Adipocyte (in vitro differentiated cells): ENCODE results near the gene SSTR3.

Experiments
- DNase-seq: peaks from one replicate; pipeline ENCODE4 v3.0.0-alpha.2; 2015; ENCODE audit warnings: low read depth
- H3K27me3 ChIP-seq: replicated peaks from 2 replicates; pipeline ENCODE4 v1.7.0; 2013; ENCODE audit warnings: mild to moderate bottlenecking, low read length, moderate library complexity; ENCODE audit not compliant: control insufficient read depth, insufficient read depth
- H3K36me3 ChIP-seq: 2 replicates; pipeline ENCODE4 v1.7.0; 2013; ENCODE audit warnings: low read length, mild to moderate bottlenecking, moderate library complexity; ENCODE audit not compliant: control insufficient read depth, insufficient read depth, severe bottlenecking
- H3K4me1 ChIP-seq: 2 replicates; pipeline ENCODE4 v1.7.0; 2013; ENCODE audit warnings: mild to moderate bottlenecking, low read length, moderate library complexity; ENCODE audit not compliant: control insufficient read depth, insufficient read depth
- H3K4me3 ChIP-seq: 2 replicates; pipeline ENCODE4 v1.7.0; 2013; ENCODE audit warnings: mild to moderate bottlenecking, low read length, moderate library complexity
- H3K9ac ChIP-seq: 2 replicates; pipeline ENCODE4 v1.7.0; 2013; ENCODE audit warnings: mild to moderate bottlenecking, low read length, moderate library complexity
- H3K9me3 ChIP-seq: 2 replicates; pipeline ENCODE4 v1.7.0; 2013; ENCODE audit warnings: mild to moderate bottlenecking, low read length, moderate library complexity; ENCODE audit not compliant: control insufficient read depth

The SSTR3 gene

DNA sequence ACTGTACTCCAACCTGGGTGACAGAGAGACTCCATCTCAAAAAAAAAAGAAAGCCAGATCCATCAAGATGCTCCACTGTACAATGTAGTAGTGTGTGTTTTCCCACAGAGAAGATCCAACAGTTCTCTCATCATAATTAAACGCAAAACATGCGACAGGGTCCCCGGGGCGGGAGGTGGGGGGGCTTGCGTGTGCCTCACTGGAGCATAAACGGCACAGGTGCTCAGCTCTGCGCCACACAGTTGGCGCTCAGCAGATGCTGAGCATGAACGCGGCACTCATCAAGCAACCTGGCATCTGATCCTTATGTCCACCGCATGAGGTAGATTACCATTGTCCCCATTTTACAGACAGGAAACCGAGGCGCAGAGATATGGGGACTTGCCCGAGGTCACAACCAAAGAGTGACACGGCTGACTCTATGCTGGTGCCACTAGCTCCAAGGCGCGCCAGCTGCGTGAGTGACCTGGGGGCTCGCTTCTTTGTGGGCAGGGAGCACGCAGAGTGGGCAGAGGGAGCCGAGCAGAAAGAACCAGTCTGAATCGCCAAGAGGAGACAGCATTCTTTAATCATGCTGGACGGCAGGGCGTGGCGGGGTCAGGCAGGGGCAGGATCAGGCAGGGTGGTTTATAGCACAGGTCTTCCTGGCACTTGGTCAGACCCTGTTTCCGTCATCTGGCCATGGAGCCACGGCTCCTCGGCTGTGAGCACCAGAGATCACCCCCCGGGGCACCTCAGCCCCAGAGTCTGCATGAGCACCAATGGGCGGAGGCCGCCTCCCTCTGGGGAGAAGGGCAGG, 32.5 kb downstream of the SSTR3 start:
- no peak for DNase-seq
- Histone ChIP-seq H3K4me1 (peaks cover 37% of the 10 kb centered on the region), H3K9ac (no peak overlapping the region), H3K4me3 (no peak overlapping the region), H3K36me3 (no peaks in the 10 kb centered on the region), H3K27me3 (no peaks in the 10 kb centered on the region), H3K9me3 (no peaks in the 10 kb centered on the region)

- no peak overlapping the region for H3K9ac ChIP-seq
- H3K9me3 ChIP-seq: no peaks in the 10 kb centered on the region
- no peak for DNase-seq
- no peaks in the 10 kb centered on the region for H3K27me3 ChIP-seq
- no peaks in the 10 kb centered on the region for H3K36me3 ChIP-seq
- H3K4me1 ChIP-seq: peaks cover 42% of the 10 kb centered on the region
- H3K4me3 ChIP-seq: no peak overlapping the region
Measured at GRCh38 chr22:37179126-37179470, 33.2 kb downstream of the SSTR3 start.

DNA sequence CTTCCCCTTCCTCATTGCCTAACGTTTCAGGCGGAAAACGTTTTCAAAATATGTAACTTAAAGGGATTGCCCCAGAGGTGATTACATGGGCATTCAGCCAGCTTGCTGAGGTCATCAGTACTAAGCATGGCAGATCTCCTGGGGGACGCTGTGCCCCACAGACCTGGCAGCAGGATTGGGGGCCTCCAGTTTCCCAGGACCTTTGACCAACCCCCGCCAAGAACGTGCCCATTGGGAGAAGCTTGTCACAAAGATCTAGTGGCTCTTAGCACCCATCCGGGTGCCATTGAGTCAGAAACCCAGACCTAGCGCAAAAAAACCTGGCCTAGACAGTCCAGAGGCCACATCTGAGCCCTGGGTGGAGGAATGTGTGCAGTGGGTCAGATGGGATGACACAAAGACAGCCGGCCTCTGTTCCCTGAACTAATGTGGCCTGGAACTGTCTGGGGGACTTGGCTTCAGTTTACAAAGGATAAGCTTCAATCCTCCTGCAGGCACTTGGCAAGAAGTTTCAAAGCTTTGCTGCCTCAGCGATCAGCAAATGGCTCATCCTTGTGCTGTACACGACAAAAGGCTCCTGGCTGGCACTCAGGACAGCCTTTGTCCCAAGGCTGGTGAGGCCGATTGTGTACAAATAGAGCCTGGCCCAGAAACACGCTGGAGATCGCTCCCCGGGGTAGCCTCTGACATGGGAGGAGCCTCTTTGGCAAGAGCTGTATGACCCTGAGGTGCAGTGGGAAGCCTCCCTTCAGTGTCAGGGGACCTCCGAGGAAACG, 33.7 kb downstream of the SSTR3 start:
- DNase-seq: peak; percentile 30

DNA sequence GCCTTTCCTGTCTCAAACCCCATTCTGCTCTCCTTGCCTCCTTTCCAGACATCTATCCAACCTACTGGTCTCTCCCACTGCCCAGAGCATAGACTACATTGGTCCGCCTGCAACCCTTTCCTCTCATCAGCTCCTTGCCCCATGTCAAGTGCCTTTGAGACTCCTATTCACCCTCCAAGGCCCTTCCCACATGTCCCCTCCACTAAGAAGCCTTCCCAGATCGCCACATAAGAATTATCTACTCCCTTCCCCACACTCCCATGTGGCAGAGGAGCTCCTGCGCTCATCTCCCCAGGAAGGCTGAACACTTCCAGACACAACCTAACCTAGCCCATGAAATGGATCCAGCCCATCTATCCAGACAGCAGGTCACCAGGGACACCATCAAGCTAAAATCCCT, 34.5 kb downstream of the SSTR3 start:
- DNase-seq: no peak
- H3K36me3 ChIP-seq: no peaks in the 10 kb centered on the region
- peaks cover 54% of the 10 kb centered on the region for H3K4me1 ChIP-seq
- H3K4me3 ChIP-seq: no peak overlapping the region
- H3K9ac ChIP-seq: no peak overlapping the region
- H3K27me3 ChIP-seq: no peaks in the 10 kb centered on the region
- no peaks in the 10 kb centered on the region for H3K9me3 ChIP-seq

More for the DNA sequence above, 33.7 kb downstream of the SSTR3 start:
- Histone ChIP-seq H3K36me3 (no peaks in the 10 kb centered on the region), H3K4me3 (peak overlapping the region; percentile 35), H3K27me3 (no peaks in the 10 kb centered on the region), H3K4me1 (peaks cover 47% of the 10 kb centered on the region), H3K9ac (no peak overlapping the region), H3K9me3 (no peaks in the 10 kb centered on the region)

DNA sequence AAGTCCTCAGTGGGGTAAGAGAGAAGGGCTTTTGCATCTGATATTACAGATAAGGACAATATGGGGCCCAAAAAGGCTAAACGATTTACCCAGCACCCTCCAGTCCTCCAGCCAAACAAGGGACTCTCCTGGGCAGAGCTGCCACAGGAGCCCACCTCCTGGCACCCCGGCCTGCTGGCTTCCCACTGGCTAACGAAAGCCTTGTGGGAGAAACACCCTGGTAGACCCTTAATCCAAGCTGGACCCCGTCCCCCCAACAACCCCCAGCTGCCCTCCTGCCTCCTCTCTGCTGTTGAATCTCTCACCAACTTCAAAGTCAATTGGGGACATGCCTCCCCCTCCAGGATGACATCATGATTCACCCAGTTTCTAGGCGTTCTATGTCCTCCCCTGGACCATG, 35.1 kb downstream of the SSTR3 start:
- Histone ChIP-seq H3K4me3 (no peak overlapping the region), H3K4me1 (peaks cover 56% of the 10 kb centered on the region), H3K36me3 (no peaks in the 10 kb centered on the region), H3K9me3 (no peaks in the 10 kb centered on the region), H3K27me3 (no peaks in the 10 kb centered on the region), H3K9ac (peak overlapping the region; percentile 57)
- no peak for DNase-seq

- Histone ChIP-seq H3K27me3 (no peaks in the 10 kb centered on the region), H3K36me3 (no peaks in the 10 kb centered on the region), H3K9ac (peak overlapping the region; percentile 57), H3K9me3 (no peaks in the 10 kb centered on the region), H3K4me3 (peak overlapping the region; percentile 53), H3K4me1 (peaks cover 56% of the 10 kb centered on the region)
- DNase-seq: peak; percentile 87
Measured at GRCh38 chr22:37176464-37177061, 35.7 kb downstream of the SSTR3 start.

- H3K9me3 ChIP-seq: no peaks in the 10 kb centered on the region
- peak overlapping the region; percentile 53 for H3K4me3 ChIP-seq
- no peak for DNase-seq
- no peaks in the 10 kb centered on the region for H3K27me3 ChIP-seq
- H3K9ac ChIP-seq: peak overlapping the region; percentile 24
- no peaks in the 10 kb centered on the region for H3K36me3 ChIP-seq
- peaks cover 59% of the 10 kb centered on the region for H3K4me1 ChIP-seq
Measured at GRCh38 chr22:37175414-37176281, 36.6 kb downstream of the SSTR3 start.

DNA sequence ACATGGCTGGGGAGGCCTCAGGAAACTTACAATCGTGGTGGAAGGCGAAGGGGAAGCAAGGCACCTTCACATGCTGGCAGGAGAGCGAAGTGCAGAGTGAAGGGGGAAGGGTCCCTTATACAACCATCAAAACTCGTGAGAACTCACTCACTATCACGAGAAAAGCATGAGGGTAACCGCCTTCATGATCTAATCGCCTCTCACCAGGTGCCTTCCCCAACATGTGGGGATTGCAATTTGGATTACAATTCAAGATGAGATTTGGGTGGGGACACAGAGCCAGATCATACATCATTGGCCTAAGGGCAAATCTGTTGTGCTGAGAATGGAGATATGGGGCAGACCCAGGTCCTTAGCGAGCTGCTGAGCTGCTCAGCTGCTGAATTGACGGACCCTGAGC, 37.3 kb downstream of the SSTR3 start:
- H3K27me3 ChIP-seq: no peaks in the 10 kb centered on the region
- no peaks in the 10 kb centered on the region for H3K36me3 ChIP-seq
- peaks cover 63% of the 10 kb centered on the region for H3K4me1 ChIP-seq
- no peak for DNase-seq
- no peaks in the 10 kb centered on the region for H3K9me3 ChIP-seq
- H3K9ac ChIP-seq: no peak overlapping the region
- H3K4me3 ChIP-seq: no peak overlapping the region

DNA sequence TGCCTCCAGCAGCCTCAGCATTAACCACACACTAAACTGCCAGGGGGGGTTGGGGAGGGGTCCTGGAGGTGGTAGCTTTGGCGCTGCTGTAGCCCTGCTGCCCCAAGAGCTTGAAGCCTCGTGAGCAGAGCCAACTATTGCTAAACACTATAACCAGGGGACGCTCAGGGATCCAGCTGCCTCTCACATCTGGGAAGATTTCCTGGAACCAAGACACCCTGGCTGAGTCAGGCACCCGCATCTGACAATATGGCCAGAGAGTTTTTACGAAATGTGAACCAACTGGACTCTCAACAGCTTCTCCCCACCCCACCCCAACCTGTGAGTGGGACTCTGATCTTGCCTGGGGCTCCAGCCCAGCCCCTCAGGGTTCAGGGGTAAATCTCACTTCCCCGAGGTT, 38.6 kb downstream of the SSTR3 start:
- H3K9ac ChIP-seq: no peak overlapping the region
- H3K4me1 ChIP-seq: peaks cover 59% of the 10 kb centered on the region
- H3K4me3 ChIP-seq: no peak overlapping the region
- H3K9me3 ChIP-seq: no peaks in the 10 kb centered on the region
- no peaks in the 10 kb centered on the region for H3K36me3 ChIP-seq
- no peaks in the 10 kb centered on the region for H3K27me3 ChIP-seq
- DNase-seq: peak; percentile 65

DNA sequence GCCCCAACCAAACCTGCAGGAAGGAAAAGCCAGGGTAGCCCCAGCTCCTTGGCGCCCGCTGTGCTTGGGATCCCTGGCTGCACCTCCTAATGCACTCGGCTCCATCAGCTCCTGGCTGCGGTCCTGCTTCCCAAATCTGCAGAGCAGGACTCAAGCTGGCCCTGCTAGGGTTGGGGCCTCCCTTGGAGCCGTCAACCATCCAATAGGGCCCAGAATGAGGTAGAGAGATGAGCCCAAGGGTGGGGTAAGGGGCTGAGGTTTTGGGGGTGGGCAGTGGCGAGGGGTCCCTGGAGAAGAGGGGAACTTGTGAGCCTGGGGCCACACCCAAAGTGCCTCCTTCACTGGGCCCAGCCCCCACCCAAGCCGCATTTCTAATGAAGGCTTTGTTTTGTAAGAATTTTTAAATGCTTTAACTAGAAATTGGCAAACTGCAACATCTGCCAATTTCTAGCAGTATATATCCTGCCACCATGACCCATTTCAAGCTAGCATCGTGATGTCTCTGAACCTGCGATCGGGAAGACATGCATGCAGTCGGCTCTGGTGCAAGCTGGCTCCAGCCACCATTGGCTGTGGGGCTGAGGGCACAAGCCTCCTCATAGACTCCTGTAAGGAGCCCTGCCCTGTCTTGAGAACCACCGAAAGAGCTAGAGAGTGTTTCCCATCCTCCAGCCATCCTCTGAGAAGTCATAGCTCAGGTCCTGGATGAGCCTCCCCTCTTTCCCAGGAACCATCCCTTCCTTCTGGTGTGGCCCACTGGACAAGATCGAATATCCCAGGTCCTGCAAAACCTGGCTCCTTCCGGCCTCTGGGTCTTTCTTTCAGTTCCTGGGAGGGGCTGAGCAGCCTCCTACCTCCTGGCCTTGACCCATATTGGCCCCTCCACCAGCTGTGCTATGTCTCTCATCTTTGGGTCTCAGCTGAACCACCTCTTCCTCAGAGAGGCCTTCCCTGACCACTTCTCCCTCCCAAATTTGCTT, 39.7 kb downstream of the SSTR3 start:
- Histone ChIP-seq H3K27me3 (no peaks in the 10 kb centered on the region), H3K9ac (no peak overlapping the region), H3K36me3 (no peaks in the 10 kb centered on the region), H3K9me3 (no peaks in the 10 kb centered on the region), H3K4me1 (peaks cover 47% of the 10 kb centered on the region), H3K4me3 (no peak overlapping the region)
- DNase-seq: no peak
